ENCODE data around the gene PLTP.

PLTP gene

GRCh38 chr20:45852326-45852725 lies 59.6 kb downstream of the PLTP start:
- in situ Hi-C loops (cut with MboI; ENCODE audit: low sequenced_read_pairs, unreplicated experiment), result no loop called here
- no peak for DNase-seq (ENCODE audit: low spot score)

DNA sequence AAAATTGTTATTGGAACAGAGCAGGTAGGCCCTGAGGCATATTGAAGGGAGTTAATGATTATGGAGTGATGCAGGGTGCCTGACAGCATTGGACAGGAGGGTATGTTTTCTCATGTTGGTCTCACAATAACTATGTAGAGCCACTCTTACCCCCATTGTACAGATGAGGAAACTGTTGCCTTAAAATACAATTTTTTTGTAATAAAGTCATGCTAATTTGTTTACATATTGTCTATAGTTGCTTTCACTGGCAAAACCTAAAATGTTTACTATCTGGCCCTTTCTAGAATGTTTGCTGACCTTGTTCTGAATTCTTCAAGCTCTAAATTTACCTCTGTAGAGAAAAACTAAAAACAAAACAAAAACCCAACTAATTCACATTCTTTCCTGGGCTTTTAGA lies 60.5 kb downstream of the PLTP start:
- no peak for DNase-seq (ENCODE audit: low spot score)
- TF ChIP-seq, protein P1, sequence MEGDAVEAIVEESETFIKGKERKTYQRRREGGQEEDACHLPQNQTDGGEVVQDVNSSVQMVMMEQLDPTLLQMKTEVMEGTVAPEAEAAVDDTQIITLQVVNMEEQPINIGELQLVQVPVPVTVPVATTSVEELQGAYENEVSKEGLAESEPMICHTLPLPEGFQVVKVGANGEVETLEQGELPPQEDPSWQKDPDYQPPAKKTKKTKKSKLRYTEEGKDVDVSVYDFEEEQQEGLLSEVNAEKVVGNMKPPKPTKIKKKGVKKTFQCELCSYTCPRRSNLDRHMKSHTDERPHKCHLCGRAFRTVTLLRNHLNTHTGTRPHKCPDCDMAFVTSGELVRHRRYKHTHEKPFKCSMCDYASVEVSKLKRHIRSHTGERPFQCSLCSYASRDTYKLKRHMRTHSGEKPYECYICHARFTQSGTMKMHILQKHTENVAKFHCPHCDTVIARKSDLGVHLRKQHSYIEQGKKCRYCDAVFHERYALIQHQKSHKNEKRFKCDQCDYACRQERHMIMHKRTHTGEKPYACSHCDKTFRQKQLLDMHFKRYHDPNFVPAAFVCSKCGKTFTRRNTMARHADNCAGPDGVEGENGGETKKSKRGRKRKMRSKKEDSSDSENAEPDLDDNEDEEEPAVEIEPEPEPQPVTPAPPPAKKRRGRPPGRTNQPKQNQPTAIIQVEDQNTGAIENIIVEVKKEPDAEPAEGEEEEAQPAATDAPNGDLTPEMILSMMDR (IDR thresholded peaks at IDR 0.05; ENCODE audit: borderline replicate concordance, control extremely low read depth, extremely low read depth, insufficient read depth, missing control alignments), result no peak
- in situ Hi-C loops (cut with MboI; ENCODE audit: low sequenced_read_pairs, unreplicated experiment), result no loop called here

More at GRCh38 chr20:45852326-45852725, 59.6 kb downstream of the PLTP start:
- TF ChIP-seq, protein P1 (IDR thresholded peaks at IDR 0.05; ENCODE audit: borderline replicate concordance, control extremely low read depth, extremely low read depth, insufficient read depth, missing control alignments), result no peak

DNA sequence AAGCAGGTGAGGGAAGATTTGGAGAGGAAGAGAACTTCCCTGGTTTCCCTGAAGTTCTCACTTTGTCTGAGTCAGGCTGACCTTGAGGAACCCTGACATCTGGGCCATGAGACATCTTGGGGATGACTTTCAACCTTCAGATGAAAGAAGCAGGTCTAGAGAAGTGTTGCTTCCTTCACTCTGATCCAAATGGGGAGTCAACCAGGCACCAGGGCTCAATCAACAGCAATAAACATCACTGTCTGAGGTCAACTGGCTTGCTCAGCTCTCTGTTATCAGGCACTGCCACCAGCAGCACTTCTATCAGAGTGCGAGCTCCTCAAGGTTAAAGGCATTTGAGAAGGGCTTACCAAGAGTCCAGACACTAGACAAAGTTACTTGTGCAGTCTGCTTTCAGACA lies 61.0 kb downstream of the PLTP start:
- TF ChIP-seq, protein P1 (IDR thresholded peaks at IDR 0.05; ENCODE audit: borderline replicate concordance, control extremely low read depth, extremely low read depth, insufficient read depth, missing control alignments), result no peak
- in situ Hi-C loops (cut with MboI; ENCODE audit: low sequenced_read_pairs, unreplicated experiment), result no loop called here
- no peak for DNase-seq (ENCODE audit: low spot score)

- TF ChIP-seq, protein P1 (IDR thresholded peaks at IDR 0.05; ENCODE audit: borderline replicate concordance, control extremely low read depth, extremely low read depth, insufficient read depth, missing control alignments), result no peak
- no peak for DNase-seq (ENCODE audit: low spot score)
- in situ Hi-C loops (cut with MboI; ENCODE audit: low sequenced_read_pairs, unreplicated experiment), result no loop called here
Measured at GRCh38 chr20:45850238-45850637, 61.7 kb downstream of the PLTP start.

- TF ChIP-seq, protein P1 (IDR thresholded peaks at IDR 0.05; ENCODE audit: borderline replicate concordance, control extremely low read depth, extremely low read depth, insufficient read depth, missing control alignments), result no peak
- DNase-seq (ENCODE audit: low spot score), result no peak
- in situ Hi-C loops (cut with MboI; ENCODE audit: low sequenced_read_pairs, unreplicated experiment), result no loop called here
Measured at GRCh38 chr20:45848969-45849582, 62.9 kb downstream of the PLTP start.
